ENCODE data around the gene CD27. TPM values are rescaled to one million over a fixed set of nuclear protein-coding genes. Genes with fewer than 3 reads are reported as not detected.
"Not testable (repeated sequence)": the region's sequence is repeated elsewhere in the genome, so short reads cannot be mapped to it uniquely, and the experiment has no call there.

Gene CD27
- total and polyA plus RNA-seq, 12 donors: 0.11 to 8.9 (median 0.69) TPM; not detected in 1

GRCh38 chr12:6489449-6489848 lies 44.7 kb downstream of the CD27 start:
- TF ChIP-seq POLR2A (IDR thresholded peaks at IDR 0.05): no peak
- TF ChIP-seq, protein P1, sequence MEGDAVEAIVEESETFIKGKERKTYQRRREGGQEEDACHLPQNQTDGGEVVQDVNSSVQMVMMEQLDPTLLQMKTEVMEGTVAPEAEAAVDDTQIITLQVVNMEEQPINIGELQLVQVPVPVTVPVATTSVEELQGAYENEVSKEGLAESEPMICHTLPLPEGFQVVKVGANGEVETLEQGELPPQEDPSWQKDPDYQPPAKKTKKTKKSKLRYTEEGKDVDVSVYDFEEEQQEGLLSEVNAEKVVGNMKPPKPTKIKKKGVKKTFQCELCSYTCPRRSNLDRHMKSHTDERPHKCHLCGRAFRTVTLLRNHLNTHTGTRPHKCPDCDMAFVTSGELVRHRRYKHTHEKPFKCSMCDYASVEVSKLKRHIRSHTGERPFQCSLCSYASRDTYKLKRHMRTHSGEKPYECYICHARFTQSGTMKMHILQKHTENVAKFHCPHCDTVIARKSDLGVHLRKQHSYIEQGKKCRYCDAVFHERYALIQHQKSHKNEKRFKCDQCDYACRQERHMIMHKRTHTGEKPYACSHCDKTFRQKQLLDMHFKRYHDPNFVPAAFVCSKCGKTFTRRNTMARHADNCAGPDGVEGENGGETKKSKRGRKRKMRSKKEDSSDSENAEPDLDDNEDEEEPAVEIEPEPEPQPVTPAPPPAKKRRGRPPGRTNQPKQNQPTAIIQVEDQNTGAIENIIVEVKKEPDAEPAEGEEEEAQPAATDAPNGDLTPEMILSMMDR (IDR thresholded peaks at IDR 0.05): no peak
- DNase-seq: no peak
- no peak overlapping the region for H3K4me3 ChIP-seq
- intact Hi-C loops (cut with DNase I): no loop called here
- H3K9me3 ChIP-seq (replicated peaks in 1 of 3): no peaks in the 10 kb centered on the region
- no peak overlapping the region for H3K27ac ChIP-seq
- no peaks in the 10 kb centered on the region for H3K27me3 ChIP-seq
- 50 to 67% (median 60%) methylated on average over 3 to 4 of the region's 4 CpGs for WGBS, 4 donors
- peaks cover 0 to 3% of the 10 kb centered on the region in 2 donors for H3K36me3 ChIP-seq (replicated peaks in 1 of 2)
- peaks cover 10% of the 10 kb centered on the region in 2 donors for H3K4me1 ChIP-seq (replicated peaks in 1 of 2)

GRCh38 chr12:6490673-6491072 lies 45.9 kb downstream of the CD27 start:
- WGBS, 4 donors: 96 to 100% (median 99%) methylated on average over 1 of the region's 1 CpG
- H3K9me3 ChIP-seq (replicated peaks in 1 of 3); intact Hi-C loops (cut with DNase I); H3K4me3 ChIP-seq; H3K27ac ChIP-seq; H3K27me3 ChIP-seq; DNase-seq; H3K36me3 ChIP-seq (replicated peaks in 1 of 2): not testable (repeated sequence)
- peaks cover 15 to 23% of the 10 kb centered on the region in 2 donors for H3K4me1 ChIP-seq (replicated peaks in 1 of 2)

- Histone ChIP-seq H3K27ac (peak within 1 kb of the TSS; percentile 85 to 97 (median 92)), H3K36me3 (replicated peaks in 1 of 2) (peaks cover 0 to 15% of the 10 kb centered on the region in 2 donors), H3K4me3 (peak within 1 kb of the TSS; percentile 46 to 91 (median 49)), H3K9me3 (replicated peaks in 1 of 3) (no peaks in the 10 kb centered on the region), H3K27me3 (no peaks in the 10 kb centered on the region), H3K4me1 (replicated peaks in 1 of 2) (peaks cover 15 to 23% of the 10 kb centered on the region in 2 donors)
- WGBS, 4 donors: 0 to 1% (median 1%) methylated on average over 18 to 39 of the region's 39 CpGs
- DNase-seq: peak; percentile 96 to 99 (median 97)
- TF ChIP-seq, protein P1 (IDR thresholded peaks at IDR 0.05): no peak
- peak in 1 of 2 donors; percentile 62 for TF ChIP-seq POLR2A (IDR thresholded peaks at IDR 0.05)
- intact Hi-C loops (cut with DNase I): no loop called here
Observed at GRCh38 chr12:6492838-6493496, 48.2 kb downstream of the CD27 start, which contains the start of gene MRPL51. MRPL51 (minus strand) TSS chr12:6493262; CDS start chr12:6493136, 126 bp downstream.

GRCh38 chr12:6493497-6494257 lies 48.9 kb downstream of the CD27 start, which contains the start of gene NCAPD2:
NCAPD2 (plus strand) TSS chr12:6494102; CDS start chr12:6495099, 997 bp downstream.
- Histone ChIP-seq H3K4me3 (peak within 1 kb of the TSS; percentile 46 to 91 (median 49)), H3K36me3 (replicated peaks in 1 of 2) (peaks cover 0 to 15% of the 10 kb centered on the region in 2 donors), H3K4me1 (replicated peaks in 1 of 2) (peaks cover 15 to 23% of the 10 kb centered on the region in 2 donors), H3K27me3 (no peaks in the 10 kb centered on the region), H3K27ac (peak within 1 kb of the TSS; percentile 85 to 97 (median 92)), H3K9me3 (replicated peaks in 1 of 3) (no peaks in the 10 kb centered on the region)
- DNase-seq: peak; percentile 92 to 98 (median 96)
- TF ChIP-seq POLR2A (IDR thresholded peaks at IDR 0.05): peak in 1 of 2 donors; percentile 71
- TF ChIP-seq, protein P1 (IDR thresholded peaks at IDR 0.05): peak in 5 of 6 experiments; percentile 45 to 71 (median 65)
- WGBS, 4 donors: 0% methylated on average over 28 to 49 of the region's 49 CpGs
- intact Hi-C loops (cut with DNase I): no loop called here

All from adrenal gland (tissue), 12 donors.